K562 (cell line): ENCODE results near the gene MKS1. TPM values are rescaled to one million over a fixed set of nuclear protein-coding genes. Genes with fewer than 3 reads are reported as not detected.

Experiments used
- ATAC-seq: fragments of 200-7000 bp; cut with Tn5 transposase; 3 replicates; pipeline ENCODE4 v1.9.1; 2020; ENCODE audit warnings: moderate library complexity
- BruUV-seq: library from RNA; stranded (reverse); fragments of 400-500 nt; replicated peaks from 2 replicates; lab custom pipeline; 2021; lab: Mats Ljungman, UMichigan
- CTCF ChIA-PET: fragments of 300-600 bp; formaldehyde crosslinking; extraction: SDS; loops from one replicate; lab custom pipeline; 2021; ENCODE audit warnings: low intra/inter-chr PET ratio; lab: Yijun Ruan, JAX
- POLR2A ChIA-PET: fragments of 300-600, 350-650 bp; sonication (Branson Sonifier 250); formaldehyde crosslinking; extraction: SDS; loops from one replicate; lab custom pipeline; 2021; ENCODE audit warnings: antibody characterized with exemption, inconsistent platforms; lab: Yijun Ruan, JAX
- DNase-seq, 4 experiments: peaks; one replicate each; pipeline versions ENCODE4 v3.0.0 to v3.0.0-alpha.2; 2011 to 2018; ENCODE audit warnings: low spot score in 3 of 4, mixed read lengths in 3 of 4; ENCODE audit errors: extremely low read depth in 1 of 4
- FAIRE-seq: peaks from 2 replicates; lab custom pipeline; 2011; peaks lifted over from hg19 to GRCh38; lab: Jason Lieb, UNC
- H2AFZ ChIP-seq: 2 replicates; pipeline ENCODE4 v1.6.0; 2011; ENCODE audit warnings: low read depth, low read length, control low read depth, inconsistent platforms
- H3K27ac ChIP-seq: fragments of 200-600 bp; 3 replicates; pipeline ENCODE4 v1.8.0; 2011; ENCODE audit warnings: low read depth, mild to moderate bottlenecking, control low read depth, inconsistent platforms, low read length, moderate library complexity, mixed read lengths; ENCODE audit errors: extremely low read depth
- H3K27me3 ChIP-seq, 2 experiments: fragments of 300-600 bp in 1 of 2; 2 replicates in 1 of 2; 3 replicates in 1 of 2; pipeline versions ENCODE4 v1.6.0 to v1.8.0; 2011; ENCODE audit warnings: inconsistent platforms in 2 of 2, low read length in 2 of 2, mild to moderate bottlenecking in 1 of 2, mixed read lengths in 1 of 2, moderate library complexity in 1 of 2; ENCODE audit not compliant: control insufficient read depth in 2 of 2, insufficient read depth in 2 of 2
- H3K36me3 ChIP-seq: fragments of 300-600 bp; 3 replicates; pipeline ENCODE4 v1.8.0; 2011; ENCODE audit warnings: mild to moderate bottlenecking, low read length, inconsistent platforms; ENCODE audit not compliant: control insufficient read depth, insufficient read depth
- H3K4me1 ChIP-seq, 2 experiments: fragments of 200-600 bp in 1 of 2; replicated peaks in 1 of 2; 2 replicates in 1 of 2; 3 replicates in 1 of 2; pipeline versions ENCODE4 v1.5.1 to v1.8.0; 2011; ENCODE audit warnings: inconsistent platforms in 2 of 2, low read length in 2 of 2, mild to moderate bottlenecking in 1 of 2, mixed read lengths in 1 of 2, moderate library complexity in 1 of 2; ENCODE audit not compliant: control insufficient read depth in 2 of 2, insufficient read depth in 2 of 2
- H3K4me2 ChIP-seq: 2 replicates; pipeline ENCODE4 v1.6.1; 2011; ENCODE audit warnings: low read length, control low read depth, inconsistent platforms, mixed read lengths; ENCODE audit not compliant: insufficient read depth
- H3K4me3 ChIP-seq: fragments of 200-600 bp; sonication (generic), shearing (Covaris generic); 2 replicates; pipeline ENCODE4 v1.5.1; 2016; ENCODE audit warnings: control low read depth, inconsistent platforms
- H3K79me2 ChIP-seq: fragments of 200-600 bp; 3 replicates; pipeline ENCODE4 v1.8.0; 2011; ENCODE audit warnings: low read length, inconsistent platforms; ENCODE audit not compliant: control insufficient read depth, insufficient read depth
- H3K9ac ChIP-seq, 2 experiments: 2 replicates each; pipeline versions ENCODE4 v1.6.0 to v1.6.1; 2011; ENCODE audit warnings: low read depth in 2 of 2, low read length in 2 of 2, control low read depth in 1 of 2, inconsistent platforms in 1 of 2, mild to moderate bottlenecking in 1 of 2, mixed read lengths in 1 of 2; ENCODE audit not compliant: insufficient read depth in 1 of 2
- H3K9me1 ChIP-seq: one replicate; pipeline ENCODE4 v1.6.0; 2011; ENCODE audit warnings: inconsistent platforms, mild to moderate bottlenecking, low read length, moderate library complexity; ENCODE audit not compliant: control insufficient read depth, insufficient read depth
- H3K9me3 ChIP-seq: replicated peaks from 2 replicates; pipeline ENCODE4 v1.5.1; 2011; ENCODE audit warnings: low read depth, low read length, inconsistent platforms; ENCODE audit not compliant: control insufficient read depth, insufficient read depth
- H4K20me1 ChIP-seq: replicated peaks from 2 replicates; pipeline ENCODE4 v1.6.1; 2011; ENCODE audit warnings: low read length, inconsistent platforms, mixed read lengths; ENCODE audit not compliant: control insufficient read depth, insufficient read depth
- ATF7 ChIP-seq: fragments of 450-650 bp; IDR thresholded peaks from 2 replicates; pipeline ENCODE4 v1.7.1; 2014; ENCODE audit warnings: mild to moderate bottlenecking, moderate library complexity
- CBFA2T3 ChIP-seq: fragments of 450-650 bp; IDR thresholded peaks from 2 replicates; pipeline ENCODE4 v1.6.1; 2017
- DIDO1 ChIP-seq: fragments of 450-650 bp; IDR thresholded peaks from 2 replicates; pipeline ENCODE4 v1.6.1; 2016; ENCODE audit warnings: low read depth, missing biosample characterization, missing genetic modification characterization
- EWSR1 ChIP-seq: fragments of 450-650 bp; IDR thresholded peaks from 2 replicates; pipeline ENCODE4 v1.6.1; 2018; ENCODE audit warnings: borderline replicate concordance, mild to moderate bottlenecking, low read depth, moderate library complexity; ENCODE audit not compliant: partially characterized antibody
- PURB ChIP-seq: sonication (generic); formaldehyde crosslinking; IDR thresholded peaks from 2 replicates; pipeline ENCODE4 v1.9.0; 2021; ENCODE audit warnings: low read depth, mild to moderate bottlenecking, missing genetic modification reagents
- SP2 ChIP-seq: IDR thresholded peaks from 2 replicates; pipeline ENCODE4 v1.6.1; 2011; ENCODE audit warnings: mild to moderate bottlenecking, low read depth, low read length, moderate library complexity; ENCODE audit not compliant: poor library complexity, severe bottlenecking; ENCODE audit errors: extremely low read depth
- TRIM28 ChIP-seq: fragments of 450-650 bp; IDR thresholded peaks from 2 replicates; pipeline ENCODE4 v1.6.1; 2017
- ZBTB7A ChIP-seq: IDR thresholded peaks from 2 replicates; pipeline ENCODE4 v1.6.1; 2011; ENCODE audit warnings: low read depth, mild to moderate bottlenecking, low read length, moderate library complexity, borderline replicate concordance; ENCODE audit not compliant: control insufficient read depth
- ZNF134 ChIP-seq: fragments of 250-450 bp; sonication (Bioruptor Pico); conservative IDR thresholded peaks from 2 replicates; pipeline ENCODE4 v1.4.0; 2020
- ZNF561 ChIP-seq: fragments of 450-650 bp; formaldehyde crosslinking; conservative IDR thresholded peaks from 2 replicates; pipeline ENCODE4 v1.4.0; 2020; ENCODE audit warnings: mild to moderate bottlenecking, moderate library complexity
- WGBS: fragments of 100-300 bp; shearing (Covaris generic); methylation state at CpG from one replicate; pipeline ENCODE4 v1.1.6; 2016; ENCODE audit warnings: low coverage, mixed read lengths; ENCODE audit not compliant: insufficient coverage; ENCODE audit errors: missing lambda C conversion rate; 5-methylcytosine and 5-hydroxymethylcytosine counted together
- in situ Hi-C: fragments of 300-500 bp; cut with MboI; formaldehyde crosslinking; loops from 4 replicates; pipeline ENCODE4 v1.15.0; 2018; ENCODE audit warnings: inconsistent platforms, mixed read lengths
- intact Hi-C: fragments of 100-400 bp; cut with micrococcal nuclease; formaldehyde crosslinking; loops from 2 replicates; pipeline ENCODE4 v1.14.2; 2022
- polyA plus RNA-seq, 8 experiments: library from polyadenylated mRNA; depleted of rRNA in 4 of 8; stranded (reverse) in 5 of 8; unstranded in 3 of 8; fragments of >200 nt; fragmentation: Nextera tagmentation in 2 of 8; fragmentation: Illumina TruSeq in 1 of 8; extraction: Ambion mirVana in 2 of 8; extraction: Trizol in 1 of 8; gene quantifications; 2 replicates each; pipeline versions ENCODE4 v1.2.1 to v1.2.3, GENCODE V29; 2011 to 2014; ENCODE audit warnings: inconsistent platforms in 1 of 8, missing spikeins in 1 of 8
- total RNA-seq, 7 experiments: library from RNA; depleted of rRNA in 6 of 7; stranded (reverse); fragments of >200 nt in 6 of 7; fragmentation: Illumina TruSeq in 2 of 7; extraction: Trizol in 2 of 7; gene quantifications; 2 replicates each; pipeline versions ENCODE4 v1.2.1 to v1.2.3, GENCODE V29; 2011 to 2021; ENCODE audit warnings: low replicate concordance in 1 of 7
- TF ChIP-seq, protein P1 (sequence below), 2 experiments: IDR thresholded peaks; 2 replicates each; pipeline ENCODE4 v1.6.1; 2011; ENCODE audit warnings: borderline replicate concordance in 1 of 2, control low read depth in 1 of 2, low read depth in 1 of 2, low read length in 1 of 2, mild to moderate bottlenecking in 1 of 2, mixed read lengths in 1 of 2, moderate library complexity in 1 of 2; ENCODE audit not compliant: insufficient read depth in 1 of 2, insufficient read length in 1 of 2, poor library complexity in 1 of 2, severe bottlenecking in 1 of 2; ENCODE audit errors: extremely low read depth in 1 of 2

MKS1 gene
- total and polyA plus RNA-seq, 9 of the 15 experiments (the other 6 are each of a cell fraction or from before 2014, with no cell fraction given) = 16.3 to 31.0 (median 25.9) TPM

DNA sequence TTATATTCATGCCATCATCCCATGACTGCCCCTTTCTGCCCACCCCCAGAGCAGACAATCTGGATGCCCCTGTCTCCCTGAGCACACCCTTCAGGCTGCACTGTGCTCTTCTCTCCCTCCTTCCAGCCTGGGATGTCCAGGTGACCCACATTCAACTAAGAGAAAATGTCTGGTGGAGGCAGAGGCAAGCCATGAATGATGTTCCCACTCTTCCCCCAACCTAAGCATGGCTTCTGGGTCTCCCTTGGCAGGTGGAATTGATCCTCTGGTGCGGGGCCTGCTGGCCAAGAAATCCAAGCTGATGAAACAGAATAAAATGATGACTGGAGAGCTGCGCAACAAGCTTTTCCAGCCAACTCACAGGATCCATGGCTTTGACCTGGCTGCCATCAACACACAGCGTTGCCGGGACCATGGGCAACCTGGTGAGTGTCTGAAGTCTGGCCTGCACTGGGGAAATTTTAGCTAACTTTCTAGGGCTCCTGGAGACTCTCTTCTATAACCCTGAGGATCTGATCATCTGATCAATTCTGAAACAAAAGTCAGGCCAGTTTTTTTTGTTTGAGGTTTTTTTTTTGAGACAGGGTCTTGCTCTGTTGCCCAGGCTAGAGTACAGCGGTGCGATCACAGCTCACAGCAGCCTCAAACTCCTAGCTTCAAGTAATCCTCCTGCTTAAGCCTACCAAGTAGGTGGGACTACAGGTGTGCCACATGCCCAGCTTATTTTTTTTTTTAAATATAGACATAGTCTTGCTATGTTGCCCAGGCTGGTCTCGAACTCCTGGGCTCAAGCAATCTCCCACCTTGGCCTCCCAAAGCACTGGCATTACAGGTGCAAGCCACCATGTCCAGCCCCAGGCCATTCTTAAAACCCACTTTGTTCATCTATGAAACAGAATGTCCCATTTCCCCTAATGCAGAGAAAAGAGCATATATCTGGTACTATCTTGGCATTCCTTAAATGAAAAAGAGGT lies 47.1 kb upstream of the MKS1 start (continued):
- TF ChIP-seq ZNF561 (CRISPR knock-in tag) (no peak), CBFA2T3 (no peak), DIDO1 (tag) (no peak), ZBTB7A (no peak), SP2 (no peak), ATF7 (no peak), TRIM28 (no peak)
- TF ChIP-seq, protein P1, sequence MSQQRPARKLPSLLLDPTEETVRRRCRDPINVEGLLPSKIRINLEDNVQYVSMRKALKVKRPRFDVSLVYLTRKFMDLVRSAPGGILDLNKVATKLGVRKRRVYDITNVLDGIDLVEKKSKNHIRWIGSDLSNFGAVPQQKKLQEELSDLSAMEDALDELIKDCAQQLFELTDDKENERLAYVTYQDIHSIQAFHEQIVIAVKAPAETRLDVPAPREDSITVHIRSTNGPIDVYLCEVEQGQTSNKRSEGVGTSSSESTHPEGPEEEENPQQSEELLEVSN (IDR thresholded peaks at IDR 0.05; ENCODE audit: borderline replicate concordance in 1 of 2, extremely low read depth in 1 of 2, insufficient read depth in 1 of 2, insufficient read length in 1 of 2, low read depth in 1 of 2, low read length in 1 of 2, poor library complexity in 1 of 2, severe bottlenecking in 1 of 2) = no peak

DNA sequence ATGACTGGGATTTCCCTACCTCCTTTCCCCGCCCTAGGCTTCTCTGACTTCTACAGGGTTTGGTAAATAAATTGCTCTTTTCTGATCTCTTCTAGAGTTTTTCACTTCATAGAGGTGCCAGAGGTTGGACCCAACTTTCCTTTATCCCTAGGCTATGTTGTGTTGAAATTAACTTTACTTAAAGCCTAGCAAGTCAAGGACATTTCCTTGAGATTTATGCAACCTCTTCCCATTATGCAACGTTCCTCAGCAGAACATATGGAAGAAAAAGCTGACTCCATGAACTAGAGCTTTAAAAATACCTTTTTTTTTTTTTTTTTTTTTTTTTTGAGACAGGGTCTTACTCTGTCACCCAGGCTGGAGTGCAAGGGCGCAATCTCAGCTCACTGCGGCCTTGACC lies 46.2 kb upstream of the MKS1 start:
- H3K79me2 ChIP-seq = no peaks in the 10 kb centered on the region
- H3K9me3 ChIP-seq = no peaks in the 10 kb centered on the region
- WGBS = 3% methylated on average over 4 of the region's 4 CpGs
- POLR2A ChIA-PET = interaction anchor here (0.8 to 1.4 kb wide), 2 partner anchors 14 to 253 kb away, joined by 5 to 6 read pairs; no protein-coding TSS in a partner anchor
- no peak overlapping the region for H3K9ac ChIP-seq
- in situ Hi-C loops = no loop called here
- no peak for TF ChIP-seq EWSR1
- TF ChIP-seq ZNF134 = no peak
- no peak for TF ChIP-seq PURB (CRISPR knock-in tag)
- peaks cover 38 to 66% of the 10 kb centered on the region in 2 experiments for H3K27me3 ChIP-seq
- H3K27ac ChIP-seq = no peak overlapping the region
- no peaks in the 10 kb centered on the region for H3K36me3 ChIP-seq
- H3K4me2 ChIP-seq = no peak overlapping the region
- BruUV-seq = no TSS peak
- FAIRE-seq (no peak), DNase-seq (no peak), ATAC-seq (no peak)
- H3K4me1 ChIP-seq = no peaks in the 10 kb centered on the region
- peaks cover 1% of the 10 kb centered on the region; the same call in 1 of the 2 replicates for H4K20me1 ChIP-seq
- CTCF ChIA-PET = no interaction called here
- H2AFZ ChIP-seq = no peak overlapping the region
- no peaks in the 10 kb centered on the region for H3K9me1 ChIP-seq
- intact Hi-C loops = no loop called here
- no peak overlapping the region for H3K4me3 ChIP-seq
